HepG2 (cell line): ENCODE data around the gene SHISA6. TPM values are rescaled to one million over a fixed set of nuclear protein-coding genes. Genes with fewer than 3 reads are reported as not detected.

ENCODE experiments used
- ATAC-seq: fragments of 200-7000 bp; cut with Tn5 transposase; 3 replicates; pipeline ENCODE4 v1.9.1; 2020; ENCODE audit warnings: mild to moderate bottlenecking, moderate library complexity
- BruUV-seq: library from RNA; stranded (reverse); fragments of 400-500 nt; replicated peaks from 2 replicates; lab custom pipeline; 2021; lab: Mats Ljungman, UMichigan
- CTCF ChIA-PET: fragments of 300-600 bp; formaldehyde crosslinking; extraction: SDS; loops from one replicate; lab custom pipeline; 2021; ENCODE audit warnings: low total read pairs, inconsistent platforms, low intra/inter-chr PET ratio; lab: Yijun Ruan, JAX
- POLR2A ChIA-PET: fragments of 350-600 bp; sonication (Branson Sonifier 250); formaldehyde crosslinking; loops from one replicate; lab custom pipeline; 2020; ENCODE audit warnings: antibody characterized with exemption, inconsistent platforms; lab: Yijun Ruan, JAX
- DNase-seq: peaks from one replicate; pipeline ENCODE4 v3.0.0-alpha.2; 2015; ENCODE audit warnings: low spot score
- FAIRE-seq: peaks from 3 replicates; lab custom pipeline; 2011; peaks lifted over from hg19 to GRCh38; lab: Jason Lieb, UNC
- H2AFZ ChIP-seq: one replicate; pipeline ENCODE4 v1.6.1; 2011; ENCODE audit warnings: low read length, inconsistent platforms
- H3K27ac ChIP-seq: fragments of 300-600 bp; 3 replicates; pipeline ENCODE4 v1.8.0; 2011; ENCODE audit warnings: mixed run types, mild to moderate bottlenecking, mixed read lengths, low read length, inconsistent platforms; ENCODE audit not compliant: insufficient read depth; ENCODE audit errors: extremely low read length
- H3K27me3 ChIP-seq, 2 experiments: fragments of 200-600 bp in 1 of 2; 2 replicates in 1 of 2; 3 replicates in 1 of 2; pipeline versions ENCODE4 v1.6.0 to v1.8.0; 2011; ENCODE audit warnings: low read length in 2 of 2, mild to moderate bottlenecking in 2 of 2, moderate library complexity in 2 of 2, inconsistent platforms in 1 of 2; ENCODE audit not compliant: insufficient read depth in 2 of 2, control insufficient read depth in 1 of 2
- H3K36me3 ChIP-seq, 2 experiments: fragments of 200-600 bp in 1 of 2; replicated peaks in 1 of 2; 2 replicates in 1 of 2; 3 replicates in 1 of 2; pipeline versions ENCODE4 v1.5.1 to v1.8.0; 2011; ENCODE audit warnings: low read length in 2 of 2, inconsistent platforms in 1 of 2; ENCODE audit not compliant: insufficient read depth in 2 of 2, control insufficient read depth in 1 of 2
- H3K4me1 ChIP-seq: 2 replicates; pipeline ENCODE4 v1.5.1; 2012; ENCODE audit warnings: low read length, inconsistent platforms; ENCODE audit not compliant: insufficient read depth
- H3K4me2 ChIP-seq: 2 replicates; pipeline ENCODE4 v1.6.0; 2011; ENCODE audit warnings: low read depth, low read length, inconsistent platforms
- H3K4me3 ChIP-seq, 3 experiments: fragments of 200-600 bp in 1 of 3; sonication (generic), shearing (Covaris generic) in 1 of 3; replicated peaks in 1 of 3; 2 replicates each; pipeline ENCODE4 v1.5.1; 2011 to 2016; ENCODE audit warnings: low read length in 3 of 3, inconsistent platforms in 2 of 3, low read depth in 2 of 3, mild to moderate bottlenecking in 2 of 3, control low read depth in 1 of 3, mixed read lengths in 1 of 3; ENCODE audit not compliant: insufficient read depth in 1 of 3
- H3K79me2 ChIP-seq: one replicate; pipeline ENCODE4 v1.6.1; 2011; ENCODE audit warnings: low read length, inconsistent platforms; ENCODE audit not compliant: insufficient read depth
- H3K9ac ChIP-seq: 2 replicates; pipeline ENCODE4 v1.6.0; 2011; ENCODE audit warnings: mild to moderate bottlenecking, low read depth, low read length, inconsistent platforms; ENCODE audit not compliant: insufficient read depth
- H3K9me3 ChIP-seq: 2 replicates; pipeline ENCODE4 v1.5.1; 2012; ENCODE audit warnings: mild to moderate bottlenecking, low read length
- H4K20me1 ChIP-seq: 2 replicates; pipeline ENCODE4 v1.6.0; 2011; ENCODE audit warnings: inconsistent platforms, mild to moderate bottlenecking, low read length, moderate library complexity; ENCODE audit not compliant: insufficient read depth
- ADNP ChIP-seq: sonication (generic); formaldehyde crosslinking; IDR thresholded peaks from 2 replicates; pipeline ENCODE4 v1.4.0; 2020; ENCODE audit warnings: missing genetic modification reagents
- CREB1 ChIP-seq, 2 experiments: fragments of 450-650 bp in 1 of 2; IDR thresholded peaks; 2 replicates each; pipeline ENCODE4 v1.6.1; 2016 to 2017; ENCODE audit warnings: control low read depth in 1 of 2, mild to moderate bottlenecking in 1 of 2, missing compliant biosample characterization in 1 of 2, missing genetic modification characterization in 1 of 2
- NFE2L2 ChIP-seq: fragments of 150-350 bp; IDR thresholded peaks from 2 replicates; pipeline ENCODE4 v1.6.1; 2014; ENCODE audit warnings: low read length
- SMARCE1 ChIP-seq: fragments of 450-650 bp; IDR thresholded peaks from 2 replicates; pipeline ENCODE4 v1.6.1; 2017; ENCODE audit warnings: borderline replicate concordance
- ZC3H13 ChIP-seq: sonication (generic); formaldehyde crosslinking; IDR thresholded peaks from 2 replicates; pipeline ENCODE4 v1.8.1; 2023; ENCODE audit warnings: mild to moderate bottlenecking, missing genetic modification reagents, moderate library complexity
- ZNF441 ChIP-seq: sonication (generic); formaldehyde crosslinking; IDR thresholded peaks from 2 replicates; pipeline ENCODE4 v1.7.0; 2021; ENCODE audit warnings: missing genetic modification reagents, borderline replicate concordance
- WGBS: methylation state at CpG from one replicate; pipeline ENCODE4 v1.1.6; 2017; ENCODE audit warnings: low lambda C conversion rate; 5-methylcytosine and 5-hydroxymethylcytosine counted together
- in situ Hi-C: cut with HindIII; loops from 2 replicates; pipeline ENCODE4 v1.10.0; 2017; ENCODE audit warnings: low pct_unique_long_range_greater_than_20kb; ENCODE audit not compliant: extremely low pct_ligation_motif_present
- intact Hi-C: fragments of 100-400 bp; cut with micrococcal nuclease; formaldehyde crosslinking; loops from one replicate; pipeline ENCODE4 v1.10.0; 2022; ENCODE audit not compliant: unreplicated experiment
- polyA plus RNA-seq, 8 experiments: library from polyadenylated mRNA; depleted of rRNA in 3 of 8; stranded (reverse) in 7 of 8; unstranded in 1 of 8; fragments of >200 nt; fragmentation: Illumina TruSeq in 4 of 8; extraction: Trizol in 4 of 8; gene quantifications; 2 replicates each; pipeline versions ENCODE4 v1.2.1 to v1.2.3, GENCODE V29; 2011 to 2016; ENCODE audit warnings: low read depth in 4 of 8, missing spikeins in 1 of 8, mixed read lengths in 1 of 8; ENCODE audit not compliant: insufficient read depth in 1 of 8
- total RNA-seq, 5 experiments: library from RNA; depleted of rRNA; stranded (reverse); fragments of >200 nt; fragmentation: Illumina TruSeq; extraction: Trizol; gene quantifications; 2 replicates each; pipeline ENCODE4 v1.2.3, GENCODE V29; 2016; ENCODE audit warnings: low read depth in 1 of 5

SHISA6 gene
- total and polyA plus RNA-seq, 2 of the 13 experiments (the other 11 are each of a cell fraction or from before 2014, with no cell fraction given) = not detected

DNA sequence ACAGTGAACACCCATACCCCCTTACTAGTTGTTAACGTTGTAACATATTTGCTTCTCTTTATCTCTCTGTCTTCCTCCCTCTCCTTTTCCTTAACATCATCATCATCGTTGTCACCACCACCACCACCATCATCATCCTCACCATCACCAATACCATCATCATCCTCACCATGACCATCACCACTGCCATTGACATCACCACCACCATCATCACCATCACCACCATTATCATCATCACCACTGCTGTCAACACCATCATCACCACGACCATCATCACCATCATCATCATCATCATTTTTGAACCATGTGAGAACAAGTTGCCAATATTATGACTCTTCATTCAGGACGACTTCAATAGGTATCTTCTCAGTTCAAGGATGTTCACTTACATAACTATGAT lies 35.5 kb downstream of the SHISA6 start:
- WGBS = 1% methylated on average over 4 of the region's 4 CpGs
- FAIRE-seq (no peak), ATAC-seq (no peak), DNase-seq (no peak)
- Histone ChIP-seq H3K36me3 (no peaks in the 10 kb centered on the region), H3K27me3 (peaks cover 0 to 3% of the 10 kb centered on the region in 2 experiments; a peak in 1 of 5 replicates), H3K9ac (no peak overlapping the region), H3K79me2 (no peaks in the 10 kb centered on the region), H3K27ac (no peak overlapping the region), H3K4me3 (no peak overlapping the region), H3K4me2 (no peak overlapping the region), H3K9me3 (peaks cover 10% of the 10 kb centered on the region; the same call in 1 of the 2 replicates), H3K4me1 (no peaks in the 10 kb centered on the region), H4K20me1 (no peaks in the 10 kb centered on the region), H2AFZ (no peak overlapping the region)
- POLR2A ChIA-PET = no interaction called here
- TF ChIP-seq NFE2L2 = no peak
- TF ChIP-seq CREB1 (IDR thresholded peaks at IDR 0.05) = peak; percentile 95
- no peak for TF ChIP-seq CREB1 (CRISPR knock-in tag; IDR thresholded peaks at IDR 0.05)
- TF ChIP-seq ZC3H13 (CRISPR knock-in tag) = no peak
- in situ Hi-C loops (no loop called here), intact Hi-C loops (no loop called here)
- CTCF ChIA-PET = no interaction called here
- BruUV-seq = no TSS peak

DNA sequence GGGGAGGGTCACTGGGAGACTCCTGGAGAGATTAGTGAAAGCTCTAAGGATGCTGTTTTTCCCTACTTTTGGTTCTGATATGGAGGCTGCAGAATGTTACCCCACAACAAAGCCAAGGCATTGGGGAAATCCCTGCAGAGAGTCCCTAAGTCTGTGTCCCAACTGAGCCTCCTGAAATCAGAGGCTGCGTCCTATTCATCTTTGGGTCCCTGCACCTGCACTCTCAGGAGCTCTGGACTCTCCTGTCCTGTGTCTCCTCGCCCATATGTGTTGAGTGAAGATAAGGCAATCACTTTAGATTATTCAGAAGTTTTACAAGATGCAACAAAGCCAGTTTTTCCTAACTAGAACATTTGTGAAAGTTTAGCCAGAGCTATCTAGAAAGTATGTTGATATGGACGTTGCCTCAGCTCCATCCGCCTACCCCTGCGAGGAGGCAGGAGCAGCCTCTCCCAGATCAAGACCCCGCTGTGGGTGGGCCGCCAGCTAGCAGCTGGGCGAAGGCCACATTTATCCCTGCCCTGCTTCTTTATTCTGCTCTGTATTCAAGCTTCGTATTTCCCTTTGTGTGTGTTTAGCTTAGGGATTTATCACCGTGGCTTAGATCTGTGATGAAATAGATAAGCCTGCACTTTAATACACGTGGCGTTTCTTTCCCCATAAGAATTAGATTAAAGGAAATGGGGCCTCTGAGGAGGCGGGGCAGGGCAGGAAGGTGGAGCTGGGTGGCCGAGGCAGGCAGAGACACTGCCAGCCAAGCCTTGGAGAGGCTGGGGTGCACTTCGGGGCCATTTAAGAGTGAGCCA lies 37.4 kb downstream of the SHISA6 start:
- Histone ChIP-seq H3K9me3 (peaks cover 10% of the 10 kb centered on the region; the same call in 1 of the 2 replicates), H3K36me3 (no peaks in the 10 kb centered on the region), H3K27ac (no peak overlapping the region), H3K4me3 (no peak overlapping the region), H2AFZ (no peak overlapping the region), H3K4me2 (no peak overlapping the region), H4K20me1 (no peaks in the 10 kb centered on the region), H3K4me1 (no peaks in the 10 kb centered on the region), H3K79me2 (no peaks in the 10 kb centered on the region), H3K27me3 (no peaks in the 10 kb centered on the region; a peak in 1 of 5 replicates), H3K9ac (no peak overlapping the region)
- ATAC-seq (no peak), DNase-seq (no peak), FAIRE-seq (no peak)
- no TSS peak for BruUV-seq
- intact Hi-C loops = no loop called here
- 11% methylated on average over 15 of the region's 15 CpGs for WGBS
- CTCF ChIA-PET = no interaction called here
- POLR2A ChIA-PET = no interaction called here
- in situ Hi-C loops = no loop called here
- TF ChIP-seq ZNF441 (CRISPR knock-in tag) (no peak), SMARCE1 (no peak), ADNP (CRISPR knock-in tag) (no peak)
